Skeletal muscle cell (primary cell): ENCODE results near the gene DTX4.
"Not testable (repeated sequence)": the region's sequence is repeated elsewhere in the genome, so short reads cannot be mapped to it uniquely, and the experiment has no call there.

Experiments
- DNase-seq: peaks from one replicate; pipeline ENCODE4 v3.0.0-alpha.2; 2010; ENCODE audit warnings: low read depth
- H3K4me3 ChIP-seq: 2 replicates; pipeline ENCODE4 v1.5.1; 2011; ENCODE audit warnings: low read depth, mild to moderate bottlenecking, control low read depth, low read length, moderate library complexity

Gene DTX4

DNA sequence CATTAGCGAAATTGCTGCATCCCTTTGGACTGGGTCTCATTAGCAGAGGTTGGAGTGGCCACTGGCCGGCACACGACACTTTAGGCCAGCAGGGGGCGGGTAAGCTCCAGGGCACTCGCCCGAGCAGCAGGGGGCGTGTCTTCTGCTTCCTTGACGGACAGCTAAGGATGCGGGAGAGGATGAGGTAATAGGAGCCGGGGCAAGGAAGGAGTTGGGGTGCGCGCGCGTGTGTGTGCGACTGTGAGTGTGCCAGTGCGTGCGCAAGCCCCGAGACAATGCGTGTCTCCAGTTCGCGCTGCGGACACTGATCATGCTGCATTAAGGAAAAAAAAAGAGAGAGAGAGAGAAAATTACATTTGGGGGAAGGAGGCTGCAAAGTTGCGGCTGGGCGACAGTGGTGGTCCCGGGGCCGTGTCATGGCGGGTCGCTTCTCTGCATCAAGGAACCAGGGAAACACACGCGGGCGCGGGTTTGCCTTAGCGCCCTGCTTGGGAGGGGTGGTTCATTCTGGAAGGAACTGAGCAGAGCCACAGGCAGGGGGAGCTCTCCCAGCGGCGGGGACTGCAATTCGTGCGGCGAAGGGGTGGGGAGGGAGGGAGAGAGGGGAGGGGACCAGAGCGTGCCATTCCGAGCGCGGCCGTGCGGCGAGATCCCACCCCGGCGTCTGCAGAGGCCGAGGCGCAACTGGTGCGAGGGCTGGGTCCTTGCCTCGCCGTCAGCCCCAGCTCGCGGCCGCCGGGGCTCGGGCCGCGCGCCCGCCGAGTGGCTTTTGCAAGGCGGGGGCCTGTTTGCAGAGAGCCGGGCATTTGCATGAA lies at the start of gene DTX4:
Gene DTX4 (plus strand): TSS at position 625 of the 815 bp plus-strand sequence. CDS start 464 bp downstream, outside the sequence.
- peak; percentile 62 for DNase-seq
- H3K4me3 ChIP-seq: peak within 1 kb of the TSS; percentile 64

GRCh38 chr11:59135648-59136461 lies 36.1 kb upstream of the DTX4 start:
- peak; percentile 24 for DNase-seq
- H3K4me3 ChIP-seq: no peak overlapping the region

- H3K4me3 ChIP-seq, DNase-seq: not testable (repeated sequence)
Measured at GRCh38 chr11:59136551-59136950, 35.4 kb upstream of the DTX4 start.

GRCh38 chr11:59137190-59137589 lies 34.7 kb upstream of the DTX4 start:
- no peak overlapping the region for H3K4me3 ChIP-seq
- DNase-seq: no peak

DNA sequence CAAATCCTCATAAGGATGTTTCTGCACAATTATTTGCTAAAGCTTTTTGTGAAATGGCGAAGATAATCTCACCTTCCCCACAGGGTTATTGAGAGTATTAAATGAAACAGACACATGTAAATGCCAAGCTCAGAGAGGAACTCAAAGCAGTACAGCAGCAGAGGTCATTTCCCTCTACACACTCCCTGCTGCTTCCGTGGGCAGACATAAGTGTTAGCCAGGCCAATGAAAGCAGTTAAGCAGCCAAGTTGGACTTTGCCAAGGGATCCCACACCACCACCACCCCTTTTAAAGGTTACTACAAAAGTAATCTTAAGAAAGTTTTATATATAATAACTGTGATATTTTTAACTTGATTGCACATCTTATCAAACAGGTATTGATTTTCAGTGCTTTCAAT lies 33.3 kb upstream of the DTX4 start:
- H3K4me3 ChIP-seq: no peak overlapping the region
- DNase-seq: no peak

DNA sequence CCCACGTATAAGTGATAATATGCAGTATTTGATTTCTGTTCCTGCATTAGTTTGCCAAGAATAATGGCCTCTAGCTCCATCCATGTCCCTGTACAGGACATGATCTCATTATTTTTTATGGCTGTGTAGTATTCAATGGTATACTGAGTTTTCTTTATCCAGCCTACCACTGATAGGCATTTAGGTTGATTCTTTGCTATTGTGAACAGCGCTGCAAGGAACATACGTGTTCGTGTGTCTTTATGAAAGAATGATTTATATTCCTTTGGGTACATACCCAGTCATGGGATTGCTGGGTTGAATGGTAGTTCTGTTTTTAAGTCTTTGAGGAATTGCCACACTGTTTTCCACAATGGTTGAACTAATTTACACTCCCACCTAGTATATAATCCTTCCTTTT lies 30.7 kb upstream of the DTX4 start:
- H3K4me3 ChIP-seq: no peak overlapping the region
- DNase-seq: no peak

GRCh38 chr11:59141673-59142460 lies 30.1 kb upstream of the DTX4 start:
- DNase-seq: no peak

DNA sequence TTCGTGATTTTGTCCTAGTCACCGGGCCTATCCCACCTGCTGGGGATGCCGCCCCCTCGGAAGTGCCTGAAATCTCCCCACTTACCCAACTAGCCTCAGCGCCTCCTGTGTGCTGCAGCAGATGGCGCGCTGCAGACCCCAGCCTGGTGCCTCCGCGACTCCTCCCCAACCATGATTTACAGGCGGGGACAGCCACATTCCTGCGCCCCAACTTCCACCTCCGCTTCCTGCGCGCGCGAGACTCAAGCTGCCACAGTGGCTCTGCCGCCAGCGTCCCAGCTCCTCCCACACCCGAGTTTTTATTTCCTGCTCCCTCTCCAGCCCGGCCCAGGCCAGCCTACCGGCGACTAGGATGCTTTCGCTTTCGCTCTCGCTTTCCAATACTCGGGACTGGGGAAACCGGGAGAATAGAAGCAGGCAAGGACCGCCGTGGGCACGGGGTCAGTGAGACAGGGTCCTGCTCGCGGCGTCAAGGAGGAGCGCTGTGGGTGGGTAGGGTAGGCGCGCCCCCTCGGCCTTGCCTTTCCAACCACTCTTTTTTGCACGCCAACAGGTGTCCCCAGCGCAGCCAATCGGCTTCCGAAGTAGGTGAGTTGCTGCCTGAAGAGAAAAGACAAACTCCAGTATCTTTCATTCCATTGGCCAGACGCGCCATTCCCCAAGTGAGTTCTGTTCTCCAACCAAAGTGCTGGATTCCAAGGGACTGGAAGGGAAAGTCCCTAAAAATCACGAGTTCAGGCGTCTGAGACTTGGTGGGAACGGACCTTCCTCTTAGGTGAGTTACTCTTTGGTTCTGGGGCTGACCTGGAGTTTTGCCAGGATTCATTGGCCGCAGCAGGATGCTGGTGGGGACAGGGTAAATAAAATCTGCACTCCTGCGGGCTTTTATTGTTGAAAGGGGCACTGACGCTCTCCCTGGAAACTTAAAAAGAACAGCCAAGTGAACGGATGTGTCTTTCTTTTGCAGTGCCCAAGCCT lies 29.1 kb upstream of the DTX4 start, which contains the start of gene FAM111A:
Gene FAM111A (plus strand): TSS at position 327 of the 978 bp plus-strand sequence. CDS start 6,017 bp downstream, outside the sequence.
- DNase-seq: peak; percentile 43

More at GRCh38 chr11:59141673-59142460, 30.1 kb upstream of the DTX4 start:
- peak overlapping the region; percentile 85 for H3K4me3 ChIP-seq

GRCh38 chr11:59144096-59144495 lies 27.8 kb upstream of the DTX4 start:
- DNase-seq: no peak

More for the DNA sequence above, 29.1 kb upstream of the DTX4 start, which contains the start of gene FAM111A:
- peak within 1 kb of the TSS; percentile 85 for H3K4me3 ChIP-seq

DNA sequence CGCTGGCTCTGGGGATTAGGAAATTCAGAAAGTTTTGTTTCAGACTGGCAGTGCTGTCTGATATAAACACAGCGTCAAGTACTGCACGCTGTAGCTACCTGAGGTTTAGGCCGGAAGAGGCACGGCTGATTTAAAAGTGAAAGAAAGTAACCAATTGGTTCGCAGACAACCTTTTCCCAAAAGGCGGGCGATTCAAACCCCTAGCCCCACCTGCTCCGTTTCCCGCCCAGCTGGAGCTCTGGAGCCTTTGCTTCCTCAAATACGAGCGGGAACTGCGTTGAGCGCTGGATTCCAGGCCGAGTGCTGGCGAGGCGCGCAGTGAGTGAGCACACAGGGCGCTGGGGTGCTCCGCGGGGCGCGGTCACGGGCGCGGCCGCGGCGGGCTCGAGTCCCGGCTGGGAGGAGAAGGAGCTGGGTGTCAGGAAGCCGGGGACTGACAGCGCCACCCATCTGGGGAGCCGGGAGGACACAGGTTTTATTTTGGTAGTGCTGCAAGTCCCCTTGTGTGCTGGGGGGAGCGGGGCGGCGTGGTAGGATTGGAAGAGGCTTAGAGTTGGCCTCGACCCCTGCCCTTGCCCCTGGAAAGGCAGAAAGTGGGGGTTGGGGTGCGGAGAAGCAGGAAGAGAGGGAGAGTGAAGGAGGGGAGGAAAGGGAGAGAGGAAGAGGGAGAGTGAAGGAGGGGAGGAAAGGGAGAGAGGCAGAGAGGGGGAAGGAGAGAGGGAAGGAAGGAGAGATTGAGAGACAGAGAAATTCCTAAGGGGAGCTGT lies 27.2 kb upstream of the DTX4 start:
- peak; percentile 29 for DNase-seq
- peak overlapping the region; percentile 61 for H3K4me3 ChIP-seq

More at GRCh38 chr11:59144096-59144495, 27.8 kb upstream of the DTX4 start:
- peak overlapping the region; percentile 61 for H3K4me3 ChIP-seq

DNA sequence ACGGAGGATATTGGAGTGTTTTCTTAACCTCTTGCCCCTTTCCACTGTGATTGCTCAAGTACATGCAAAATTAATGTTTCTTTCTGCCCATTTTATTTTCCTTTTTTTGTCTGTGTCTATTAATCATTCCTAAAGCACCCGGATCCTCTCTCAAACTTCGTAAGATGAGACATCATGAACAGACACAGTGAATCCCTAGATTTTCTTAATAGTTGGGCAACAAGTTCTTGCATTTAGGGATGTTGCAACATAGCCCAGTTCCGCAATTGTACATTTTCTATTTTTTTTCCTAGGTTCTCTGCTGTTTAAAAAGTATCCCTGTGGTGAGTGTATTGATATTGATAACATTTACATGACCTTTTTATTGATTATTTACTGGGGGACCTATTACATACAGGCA lies 26.4 kb upstream of the DTX4 start:
- peak overlapping the region; percentile 61 for H3K4me3 ChIP-seq
- DNase-seq: peak; percentile 67

GRCh38 chr11:59151761-59152160 lies 20.2 kb upstream of the DTX4 start:
- H3K4me3 ChIP-seq: no peak overlapping the region
- DNase-seq: no peak

DNA sequence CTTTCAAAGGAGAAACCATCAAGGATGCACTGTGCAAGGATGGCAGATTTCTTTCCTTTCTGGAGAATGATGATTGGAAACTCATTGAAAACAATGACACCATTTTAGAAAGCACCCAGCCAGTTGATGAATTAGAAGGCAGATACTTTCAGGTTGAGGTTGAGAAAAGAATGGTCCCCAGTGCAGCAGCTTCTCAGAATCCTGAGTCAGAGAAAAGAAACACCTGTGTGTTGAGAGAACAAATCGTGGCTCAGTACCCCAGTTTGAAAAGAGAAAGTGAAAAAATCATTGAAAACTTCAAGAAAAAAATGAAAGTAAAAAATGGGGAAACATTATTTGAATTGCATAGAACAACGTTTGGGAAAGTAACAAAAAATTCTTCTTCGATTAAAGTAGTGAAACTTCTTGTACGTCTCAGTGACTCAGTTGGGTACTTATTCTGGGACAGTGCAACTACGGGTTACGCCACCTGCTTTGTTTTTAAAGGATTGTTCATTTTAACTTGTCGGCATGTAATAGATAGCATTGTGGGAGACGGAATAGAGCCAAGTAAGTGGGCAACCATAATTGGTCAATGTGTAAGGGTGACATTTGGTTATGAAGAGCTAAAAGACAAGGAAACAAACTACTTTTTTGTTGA lies 19.5 kb upstream of the DTX4 start:
- H3K4me3 ChIP-seq: no peak overlapping the region

GRCh38 chr11:59154610-59155009 lies 17.3 kb upstream of the DTX4 start:
- DNase-seq: no peak
- no peak overlapping the region for H3K4me3 ChIP-seq

More for the DNA sequence above, 19.5 kb upstream of the DTX4 start:
- DNase-seq: no peak

GRCh38 chr11:59157433-59157832 lies 14.5 kb upstream of the DTX4 start:
- DNase-seq: no peak

DNA sequence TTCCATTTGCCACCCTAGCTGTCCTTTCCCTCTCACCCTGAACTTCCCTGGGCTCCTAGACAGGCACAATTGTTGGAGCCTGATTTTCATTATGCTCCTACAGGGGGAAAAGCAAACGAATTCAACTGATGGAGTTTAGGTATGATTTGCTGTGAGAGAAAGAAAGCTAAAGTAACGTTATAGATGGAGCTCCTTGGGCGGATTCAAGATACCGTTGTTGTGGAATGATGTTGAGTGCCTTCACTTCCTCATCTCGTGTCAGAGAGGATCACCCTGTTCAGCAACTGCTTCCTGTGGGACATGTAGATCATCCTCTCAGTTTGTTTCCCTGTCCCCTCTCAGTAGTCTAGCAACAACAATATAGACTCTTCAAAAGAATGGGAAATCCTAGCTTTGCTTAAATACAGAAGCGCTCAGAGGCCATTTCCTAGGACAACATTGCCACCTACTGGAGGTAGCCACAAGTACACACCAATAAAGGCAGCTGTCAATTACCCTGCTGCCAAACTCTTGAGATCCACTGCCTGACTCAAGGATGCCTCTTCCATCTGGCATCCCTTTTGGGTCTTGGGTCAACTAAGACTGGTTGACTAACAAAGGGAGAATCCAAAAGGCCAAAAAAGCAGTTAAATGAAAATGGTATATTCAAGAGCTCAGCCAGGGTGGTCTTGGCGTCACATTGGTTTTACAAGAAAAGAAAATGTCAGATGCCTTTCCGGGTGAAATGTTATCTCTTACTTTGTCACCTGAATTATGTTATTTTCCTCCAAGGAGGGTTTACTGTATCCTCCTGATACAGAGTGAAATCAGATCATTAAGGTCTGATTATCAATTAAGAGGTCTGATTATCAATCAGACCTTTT lies 13.5 kb upstream of the DTX4 start:
- DNase-seq: no peak
- H3K4me3 ChIP-seq: peak overlapping the region; percentile 1

More at GRCh38 chr11:59157433-59157832, 14.5 kb upstream of the DTX4 start:
- H3K4me3 ChIP-seq: no peak overlapping the region
